GM12891 (cell line): ENCODE results near the gene TESK2.
"Not testable (repeated sequence)": the region's sequence is repeated elsewhere in the genome, so short reads cannot be mapped to it uniquely, and the experiment has no call there.

Source experiments
- DNase-seq: peaks from one replicate; pipeline ENCODE4 v3.0.0; 2011; ENCODE audit warnings: low spot score; ENCODE audit not compliant: insufficient read length
- FAIRE-seq: peaks from 2 replicates; lab custom pipeline; 2011; peaks lifted over from hg19 to GRCh38; lab: Jason Lieb, UNC
- PAX5 ChIP-seq: IDR thresholded peaks from 2 replicates; pipeline ENCODE4 v1.6.1; 2011; ENCODE audit warnings: low read length, moderate library complexity, mild to moderate bottlenecking; ENCODE audit not compliant: insufficient read depth, severe bottlenecking
- POLR2A ChIP-seq: IDR thresholded peaks from 2 replicates; pipeline ENCODE4 v1.6.1; 2011; ENCODE audit warnings: low read depth, low read length, control low read depth
- POLR2AphosphoS5 ChIP-seq: IDR thresholded peaks from 2 replicates; pipeline ENCODE4 v1.6.1; 2011; ENCODE audit warnings: low read depth, low read length, control low read depth
- POU2F2 ChIP-seq: IDR thresholded peaks from 2 replicates; pipeline ENCODE4 v1.6.1; 2011; ENCODE audit warnings: low read depth, mild to moderate bottlenecking, control low read depth, low read length, moderate library complexity
- SPI1 ChIP-seq: IDR thresholded peaks from 2 replicates; pipeline ENCODE4 v1.6.1; 2011; ENCODE audit warnings: low read depth, low read length, control low read depth
- TAF1 ChIP-seq: IDR thresholded peaks from 2 replicates; pipeline ENCODE4 v1.6.1; 2011; ENCODE audit warnings: low read depth, low read length, control low read depth

Gene TESK2

GRCh38 chr1:45403298-45403697, 87.7 kb downstream of the TESK2 start:
- DNase-seq: no peak
- FAIRE-seq: no peak
- TF ChIP-seq SPI1 (no peak), PAX5 (no peak), POLR2A (no peak), POLR2AphosphoS5 (no peak), POU2F2 (no peak), TAF1 (no peak)

- no peak for TF ChIP-seq POLR2AphosphoS5
- TF ChIP-seq POU2F2: no peak
- TF ChIP-seq PAX5: no peak
- no peak for TF ChIP-seq SPI1
- TF ChIP-seq POLR2A: no peak
- no peak for TF ChIP-seq TAF1
- FAIRE-seq: no peak
- DNase-seq: no peak
These were observed 89.4 kb downstream of the TESK2 start for GRCh38 chr1:45401524-45401923.

- DNase-seq (no peak), FAIRE-seq (no peak)
- TF ChIP-seq POU2F2 (no peak), TAF1 (no peak), PAX5 (no peak), POLR2A (no peak), POLR2AphosphoS5 (no peak), SPI1 (no peak)
These were observed 90.9 kb downstream of the TESK2 start for GRCh38 chr1:45400049-45400448.

GRCh38 chr1:45397285-45397684, 93.7 kb downstream of the TESK2 start:
- no peak for TF ChIP-seq POLR2A
- TF ChIP-seq POU2F2: no peak
- TF ChIP-seq POLR2AphosphoS5: no peak
- TF ChIP-seq PAX5: no peak
- no peak for TF ChIP-seq TAF1
- TF ChIP-seq SPI1: no peak
- no peak for DNase-seq

DNA sequence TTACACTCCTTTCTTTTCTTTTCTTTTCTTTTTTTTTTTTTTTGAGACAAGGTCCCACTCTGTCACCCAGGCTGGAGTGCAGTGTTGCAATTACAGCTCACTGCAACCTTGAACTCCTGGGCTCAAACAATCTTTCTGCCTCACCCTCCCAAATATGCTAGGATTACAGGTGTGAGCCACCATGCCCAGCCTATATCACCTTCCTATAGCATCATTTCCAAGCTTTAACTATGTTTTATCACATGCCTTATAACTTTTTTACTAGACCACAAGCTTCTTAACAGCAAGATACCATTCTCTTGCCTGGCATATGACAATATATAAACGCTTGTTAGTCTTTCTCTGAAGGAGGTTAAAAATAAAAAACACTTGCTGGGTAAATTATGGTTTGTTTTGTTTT, 95.4 kb downstream of the TESK2 start:
- TF ChIP-seq POLR2AphosphoS5 (no peak), SPI1 (no peak), POU2F2 (no peak), POLR2A (no peak), TAF1 (no peak), PAX5 (no peak)
- DNase-seq (no peak), FAIRE-seq (no peak)

More at GRCh38 chr1:45397285-45397684, 93.7 kb downstream of the TESK2 start:
- no peak for FAIRE-seq

- DNase-seq (no peak), FAIRE-seq (peak; percentile 73)
- TF ChIP-seq SPI1 (no peak), TAF1 (no peak), POLR2A (no peak), POU2F2 (no peak), POLR2AphosphoS5 (no peak), PAX5 (no peak)
These were observed 95.9 kb downstream of the TESK2 start for GRCh38 chr1:45395051-45395450.

GRCh38 chr1:45394342-45394741, 96.6 kb downstream of the TESK2 start:
- TF ChIP-seq POU2F2 (no peak), POLR2A (no peak), POLR2AphosphoS5 (no peak), TAF1 (no peak), PAX5 (no peak), SPI1 (no peak)
- DNase-seq (no peak), FAIRE-seq (peak; percentile 64)

DNA sequence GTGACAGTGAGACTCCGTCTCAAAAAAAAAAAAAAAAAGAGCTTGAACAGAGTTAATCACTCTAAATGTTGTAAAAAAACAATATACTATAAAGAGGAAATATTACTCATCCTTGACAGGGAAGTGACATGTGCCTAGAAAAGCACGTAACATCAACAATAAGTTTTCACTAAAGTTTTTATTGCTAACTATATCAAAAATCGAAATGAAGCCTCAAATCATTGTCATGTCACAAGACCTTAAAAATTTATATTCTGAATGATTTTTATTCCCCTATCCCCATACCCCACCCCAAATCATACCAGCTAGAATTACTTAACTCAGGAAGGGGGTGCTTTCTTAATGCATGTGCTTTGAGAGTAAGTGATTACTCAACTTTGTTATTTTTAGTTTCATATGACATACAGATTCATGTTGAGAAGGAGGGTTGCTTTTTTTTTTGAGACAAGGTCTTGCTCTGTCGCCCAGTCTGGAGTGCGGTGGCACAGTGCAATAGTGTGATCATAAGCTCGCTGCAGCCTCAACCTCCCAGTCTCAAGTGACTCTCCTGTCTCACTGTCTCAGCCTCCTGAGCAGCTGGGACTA, 97.2 kb downstream of the TESK2 start:
- DNase-seq (no peak), FAIRE-seq (peak; percentile 83)
- no peak for TF ChIP-seq POU2F2
- peak; percentile 14; the same call in 1 of the 2 replicates for TF ChIP-seq SPI1

DNA sequence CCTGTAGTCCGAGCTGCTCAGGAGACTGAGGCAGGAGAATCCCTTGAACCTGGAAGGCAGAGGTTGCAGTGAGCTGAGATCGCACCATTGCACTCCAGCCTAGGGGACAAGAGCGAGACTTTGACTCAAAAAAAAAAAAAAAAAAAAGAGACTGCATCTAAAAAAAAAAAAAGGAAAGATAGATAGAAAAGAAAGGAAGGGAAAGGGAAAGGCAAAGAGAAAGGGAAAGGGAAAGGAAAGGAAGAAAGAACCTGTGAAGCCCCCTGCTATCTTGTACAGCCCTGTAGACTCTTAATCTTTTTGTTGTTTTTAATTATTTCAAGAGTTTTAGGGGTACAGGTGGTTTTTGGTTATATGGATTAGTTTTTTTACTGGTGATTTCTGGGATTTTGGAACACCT, 104.7 kb downstream of the TESK2 start:
- DNase-seq (no peak), FAIRE-seq (no peak)
- TF ChIP-seq POLR2AphosphoS5 (no peak), POU2F2 (no peak), SPI1 (no peak), POLR2A (no peak), TAF1 (no peak), PAX5 (no peak)

GRCh38 chr1:45385302-45385701, 105.7 kb downstream of the TESK2 start:
- no peak for DNase-seq
- TF ChIP-seq POU2F2: no peak
- TF ChIP-seq POLR2A: no peak
- no peak for TF ChIP-seq TAF1
- TF ChIP-seq POLR2AphosphoS5: no peak
- TF ChIP-seq SPI1: no peak
- no peak for TF ChIP-seq PAX5
- FAIRE-seq: no peak

GRCh38 chr1:45384213-45384612, 106.8 kb downstream of the TESK2 start:
- not testable (repeated sequence) for FAIRE-seq, DNase-seq
